Head of caudate nucleus (tissue), 42 donors: ENCODE measurements around the gene FADS6.
"Not testable (repeated sequence)": the region's sequence is repeated elsewhere in the genome, so short reads cannot be mapped to it uniquely, and the experiment has no call there.

ENCODE experiments used
- DNase-seq, 42 donors: peaks; one replicate each; pipeline versions ENCODE4 v3.0.0 to v3.0.0-alpha.2; 2020 to 2021; ENCODE audit warnings: mixed read lengths in 7 of 42
- intact Hi-C: fragments of 100-400 bp; cut with DNase I; formaldehyde crosslinking; loops from one replicate; pipeline ENCODE4 v1.15.0; 2022

Gene FADS6

GRCh38 chr17:74922172-74922571 lies 28.7 kb upstream of the FADS6 start:
- no peak for DNase-seq
- intact Hi-C loops, result no loop called here

GRCh38 chr17:74921769-74922168 lies 28.3 kb upstream of the FADS6 start:
- intact Hi-C loops, result no loop called here
- no peak for DNase-seq

GRCh38 chr17:74921026-74921681 lies 27.7 kb upstream of the FADS6 start:
- DNase-seq, result no peak
- intact Hi-C loops, result no loop called here

- intact Hi-C loops, result no loop called here
- no peak for DNase-seq
Observed at GRCh38 chr17:74920642-74921025, 27.2 kb upstream of the FADS6 start.

- intact Hi-C loops, result no loop called here
- no peak for DNase-seq
Observed at GRCh38 chr17:74920306-74920620, 26.8 kb upstream of the FADS6 start.

GRCh38 chr17:74919440-74920305 lies 26.2 kb upstream of the FADS6 start:
- intact Hi-C loops, result no loop called here
- peak in 17 of 42 donors; percentile 13 to 78 (median 31) for DNase-seq

GRCh38 chr17:74918906-74919305 lies 25.5 kb upstream of the FADS6 start:
- intact Hi-C loops, result no loop called here

GRCh38 chr17:74917430-74917829 lies 24.0 kb upstream of the FADS6 start:
- intact Hi-C loops, result no loop called here
- DNase-seq, result peak in 4 of 42 donors; percentile 8 to 27 (median 12)

More at GRCh38 chr17:74918906-74919305, 25.5 kb upstream of the FADS6 start:
- DNase-seq, result no peak

GRCh38 chr17:74916851-74917199 lies 23.4 kb upstream of the FADS6 start:
- no peak for DNase-seq
- intact Hi-C loops, result no loop called here

GRCh38 chr17:74916136-74916850 lies 22.9 kb upstream of the FADS6 start:
- intact Hi-C loops, result no loop called here

GRCh38 chr17:74911423-74911822 lies 18.0 kb upstream of the FADS6 start:
- intact Hi-C loops, DNase-seq: not testable (repeated sequence)

More at GRCh38 chr17:74916136-74916850, 22.9 kb upstream of the FADS6 start:
- DNase-seq, result no peak

GRCh38 chr17:74909097-74909496 lies 15.7 kb upstream of the FADS6 start:
- intact Hi-C loops, DNase-seq: not testable (repeated sequence)

GRCh38 chr17:74907012-74907411 lies 13.6 kb upstream of the FADS6 start:
- DNase-seq, result no peak

GRCh38 chr17:74906214-74906793 lies 12.9 kb upstream of the FADS6 start:
- DNase-seq, intact Hi-C loops: not testable (repeated sequence)

More at GRCh38 chr17:74907012-74907411, 13.6 kb upstream of the FADS6 start:
- intact Hi-C loops, result no loop called here

GRCh38 chr17:74904687-74905409 lies 11.4 kb upstream of the FADS6 start:
- DNase-seq, result peak in 5 of 42 donors; percentile 29 to 45 (median 39)
- intact Hi-C loops, result no loop called here

- intact Hi-C loops, result no loop called here
- no peak for DNase-seq
Observed at GRCh38 chr17:74903671-74904070, 10.2 kb upstream of the FADS6 start.

GRCh38 chr17:74903034-74903433 lies 9.6 kb upstream of the FADS6 start:
- intact Hi-C loops, result no loop called here
- DNase-seq, result no peak

GRCh38 chr17:74901353-74902135 lies 8.1 kb upstream of the FADS6 start:
- intact Hi-C loops, result no loop called here
- no peak for DNase-seq
